Keratinocyte (primary cell): ENCODE data around the gene SLC9A3. TPM values are rescaled to one million over a fixed set of nuclear protein-coding genes. Genes with fewer than 3 reads are reported as not detected.

Experiments used
- DNase-seq: peaks from one replicate; pipeline ENCODE4 v3.0.0-alpha.2; 2011; ENCODE audit warnings: low read depth, missing footprints, low spot score
- FAIRE-seq: peaks from 2 replicates; lab custom pipeline; 2011; peaks lifted over from hg19 to GRCh38; lab: Jason Lieb, UNC
- H2AFZ ChIP-seq: 2 replicates; pipeline ENCODE4 v1.6.0; 2012; ENCODE audit warnings: low read length, control low read depth, inconsistent platforms; ENCODE audit not compliant: control insufficient read depth
- H3K27ac ChIP-seq: 2 replicates; pipeline ENCODE4 v1.5.1; 2011; ENCODE audit warnings: low read length; ENCODE audit not compliant: control insufficient read depth, insufficient read depth
- H3K27me3 ChIP-seq: 3 replicates; pipeline ENCODE4 v1.6.0; 2011; ENCODE audit warnings: low read length; ENCODE audit not compliant: control insufficient read depth, insufficient read depth; ENCODE audit errors: extremely low read depth
- H3K36me3 ChIP-seq, 2 experiments: 2 replicates in 1 of 2; 3 replicates in 1 of 2; pipeline ENCODE4 v1.5.1; 2011; ENCODE audit warnings: low read length in 2 of 2, mild to moderate bottlenecking in 1 of 2; ENCODE audit not compliant: control insufficient read depth in 2 of 2, insufficient read depth in 2 of 2; ENCODE audit errors: extremely low read depth in 1 of 2
- H3K4me1 ChIP-seq: 3 replicates; pipeline ENCODE4 v1.5.1; 2011; ENCODE audit warnings: low read length; ENCODE audit not compliant: control insufficient read depth, insufficient read depth; ENCODE audit errors: extremely low read depth
- H3K4me2 ChIP-seq: 3 replicates; pipeline ENCODE4 v1.6.0; 2011; ENCODE audit warnings: low read depth, low read length; ENCODE audit not compliant: control insufficient read depth, insufficient read depth; ENCODE audit errors: extremely low read depth
- H3K4me3 ChIP-seq, 3 experiments: fragments of 200-600 bp in 1 of 3; sonication (generic) in 1 of 3; 2 replicates in 2 of 3; 3 replicates in 1 of 3; pipeline ENCODE4 v1.5.1; 2011 to 2016; ENCODE audit warnings: low read length in 3 of 3, mild to moderate bottlenecking in 3 of 3, control low read depth in 2 of 3, inconsistent platforms in 1 of 3, low read depth in 1 of 3, mixed read lengths in 1 of 3, mixed run types in 1 of 3, moderate library complexity in 1 of 3; ENCODE audit not compliant: control insufficient read depth in 2 of 3, insufficient read depth in 2 of 3; ENCODE audit errors: extremely low read depth in 1 of 3
- H3K79me2 ChIP-seq: 2 replicates; pipeline ENCODE4 v1.6.0; 2012; ENCODE audit warnings: low read length; ENCODE audit not compliant: control insufficient read depth, insufficient read depth
- H3K9ac ChIP-seq: 3 replicates; pipeline ENCODE4 v1.6.0; 2011; ENCODE audit warnings: low read length; ENCODE audit not compliant: control insufficient read depth, insufficient read depth; ENCODE audit errors: extremely low read depth
- H3K9me1 ChIP-seq: 3 replicates; pipeline ENCODE4 v1.6.0; 2011; ENCODE audit warnings: low read length; ENCODE audit not compliant: control insufficient read depth, insufficient read depth; ENCODE audit errors: extremely low read depth
- H3K9me3 ChIP-seq: 2 replicates; pipeline ENCODE4 v1.5.1; 2012; ENCODE audit warnings: low read depth, low read length; ENCODE audit not compliant: control insufficient read depth
- H4K20me1 ChIP-seq: 3 replicates; pipeline ENCODE4 v1.6.0; 2011; ENCODE audit warnings: low read length; ENCODE audit not compliant: control insufficient read depth, insufficient read depth; ENCODE audit errors: extremely low read depth
- CTCF ChIP-seq, 3 experiments: IDR thresholded peaks in 1 of 3; conservative IDR thresholded peaks in 1 of 3; optimal IDR thresholded peaks in 1 of 3; 2 replicates in 2 of 3; 3 replicates in 1 of 3; pipeline versions ENCODE3 to v1.5.1; 2011; ENCODE audit warnings: low read length in 3 of 3, mild to moderate bottlenecking in 3 of 3, moderate library complexity in 2 of 3, control low read depth in 1 of 3, inconsistent platforms in 1 of 3; ENCODE audit not compliant: insufficient read depth in 2 of 3; ENCODE audit errors: extremely low read depth in 1 of 3
- EZH2 ChIP-seq: IDR thresholded peaks from one replicate; pipeline ENCODE4 v1.6.1; 2012; ENCODE audit warnings: inconsistent platforms, mild to moderate bottlenecking, low read length, moderate library complexity
- dilution Hi-C: fragments of 300-500 bp; cut with MboI; formaldehyde crosslinking; loops from one replicate; pipeline ENCODE4 v1.7.0; 2020; ENCODE audit warnings: low sequenced_read_pairs; ENCODE audit not compliant: extremely low pct_ligation_motif_present
- polyA plus RNA-seq, 5 experiments: library from polyadenylated mRNA; depleted of rRNA in 3 of 5; stranded (reverse) in 3 of 5; stranded (forward) in 1 of 5; unstranded in 1 of 5; fragments of >200 nt; gene quantifications; 1 replicate in 1 of 5; 2 replicates in 3 of 5; 3 replicates in 1 of 5; pipeline versions ENCODE4 v1.2.1 to v1.2.3, GENCODE V29; 2011 to 2012; ENCODE audit warnings: missing spikeins in 2 of 5, low read depth in 1 of 5, low replicate concordance in 1 of 5

SLC9A3 gene
- polyA plus RNA-seq, 1 donor (not counting 4 experiments of a cell fraction or from before 2014, with no cell fraction given), result 0.55 TPM

- H3K4me2 ChIP-seq, result no peak overlapping the region
- H4K20me1 ChIP-seq, result no peaks in the 10 kb centered on the region
- H3K9ac ChIP-seq, result no peak overlapping the region
- no peaks in the 10 kb centered on the region for H3K9me3 ChIP-seq
- TF ChIP-seq EZH2 (no peak), CTCF (optimal IDR thresholded peaks at IDR 0.05 in 1 of 3, IDR thresholded peaks at IDR 0.05 in 1 of 3, conservative IDR thresholded peaks at IDR 0.05 in 1 of 3; ENCODE audit: extremely low read depth in 1 of 3, insufficient read depth in 2 of 3, low read length in 3 of 3) (no peak)
- FAIRE-seq, result no peak
- peaks cover 76% of the 10 kb centered on the region for H3K27me3 ChIP-seq
- no peaks in the 10 kb centered on the region for H3K79me2 ChIP-seq
- H3K9me1 ChIP-seq, result no peaks in the 10 kb centered on the region
- H3K4me3 ChIP-seq, result no peak overlapping the region
- no peaks in the 10 kb centered on the region for H3K4me1 ChIP-seq
- DNase-seq, result no peak
- no peaks in the 10 kb centered on the region for H3K36me3 ChIP-seq
- dilution Hi-C loops, result no loop called here
- H3K27ac ChIP-seq, result no peak overlapping the region
- no peak overlapping the region for H2AFZ ChIP-seq
Measured at GRCh38 chr5:522116-522515, 2.1 kb downstream of the SLC9A3 start.

DNA sequence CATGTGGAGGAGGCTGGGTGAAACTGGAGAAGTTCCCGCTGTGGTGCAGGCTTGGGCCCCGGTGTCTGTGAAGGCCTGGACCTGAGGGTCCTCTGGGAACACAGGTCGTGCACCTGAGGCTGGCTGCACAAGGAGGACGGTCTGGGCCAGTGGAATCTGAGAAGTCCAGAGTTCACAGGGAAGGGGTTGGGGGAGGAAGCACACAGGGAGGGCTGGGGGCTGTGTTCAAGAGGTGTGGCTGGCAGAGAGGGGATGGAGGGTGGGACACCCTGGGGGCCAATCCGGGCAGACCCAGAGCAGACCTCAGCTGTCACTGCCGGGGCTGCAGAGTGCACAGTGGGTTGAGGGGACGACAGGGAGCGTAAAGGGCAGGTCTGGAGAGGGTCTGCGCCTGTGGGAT, 2.6 kb downstream of the SLC9A3 start:
- H3K9me3 ChIP-seq, result no peaks in the 10 kb centered on the region
- H3K4me3 ChIP-seq, result no peak overlapping the region
- H3K9ac ChIP-seq, result no peak overlapping the region
- H3K4me1 ChIP-seq, result no peaks in the 10 kb centered on the region
- no peaks in the 10 kb centered on the region for H3K9me1 ChIP-seq
- peaks cover 72% of the 10 kb centered on the region for H3K27me3 ChIP-seq
- H3K36me3 ChIP-seq, result no peaks in the 10 kb centered on the region
- dilution Hi-C loops, result no loop called here
- H3K79me2 ChIP-seq, result no peaks in the 10 kb centered on the region
- H3K27ac ChIP-seq, result no peak overlapping the region
- H2AFZ ChIP-seq, result no peak overlapping the region
- no peak for FAIRE-seq
- H3K4me2 ChIP-seq, result no peak overlapping the region
- no peak for DNase-seq
- no peaks in the 10 kb centered on the region for H4K20me1 ChIP-seq
- TF ChIP-seq EZH2 (no peak), CTCF (optimal IDR thresholded peaks at IDR 0.05 in 1 of 3, IDR thresholded peaks at IDR 0.05 in 1 of 3, conservative IDR thresholded peaks at IDR 0.05 in 1 of 3; ENCODE audit: extremely low read depth in 1 of 3, insufficient read depth in 2 of 3, low read length in 3 of 3) (no peak)
